Measurements from ENCODE around the gene RTKN. TPM values are rescaled to one million over a fixed set of nuclear protein-coding genes. Genes with fewer than 3 reads are reported as not detected.

The RTKN gene
- total and polyA plus RNA-seq, 2 of the 13 experiments (the other 11 are each of a cell fraction or from before 2014, with no cell fraction given), result 159 to 166 TPM

- peak; percentile 28; the same call in 1 of the 2 replicates for TF ChIP-seq GLI4 (CRISPR knock-in tag; IDR thresholded peaks at IDR 0.05; ENCODE audit: borderline replicate concordance)
- peak; percentile 97 for TF ChIP-seq HINFP (CRISPR knock-in tag; IDR thresholded peaks at IDR 0.05; ENCODE audit: low read depth)
- TF ChIP-seq RBM22 (optimal IDR thresholded peaks at IDR 0.05; ENCODE audit: low read length), result no peak
- no peak for TF ChIP-seq ZNF224 (CRISPR knock-in tag; IDR thresholded peaks at IDR 0.05)
- no peak for TF ChIP-seq HBP1 (CRISPR knock-in tag; IDR thresholded peaks at IDR 0.05; ENCODE audit: low read depth)
- no peak for TF ChIP-seq NR2F6 (IDR thresholded peaks at IDR 0.05)
- no peak for TF ChIP-seq NR2F6 (CRISPR knock-in tag; IDR thresholded peaks at IDR 0.05)
- TF ChIP-seq, protein P1, sequence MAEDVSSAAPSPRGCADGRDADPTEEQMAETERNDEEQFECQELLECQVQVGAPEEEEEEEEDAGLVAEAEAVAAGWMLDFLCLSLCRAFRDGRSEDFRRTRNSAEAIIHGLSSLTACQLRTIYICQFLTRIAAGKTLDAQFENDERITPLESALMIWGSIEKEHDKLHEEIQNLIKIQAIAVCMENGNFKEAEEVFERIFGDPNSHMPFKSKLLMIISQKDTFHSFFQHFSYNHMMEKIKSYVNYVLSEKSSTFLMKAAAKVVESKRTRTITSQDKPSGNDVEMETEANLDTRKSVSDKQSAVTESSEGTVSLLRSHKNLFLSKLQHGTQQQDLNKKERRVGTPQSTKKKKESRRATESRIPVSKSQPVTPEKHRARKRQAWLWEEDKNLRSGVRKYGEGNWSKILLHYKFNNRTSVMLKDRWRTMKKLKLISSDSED (CRISPR knock-in tag; IDR thresholded peaks at IDR 0.05), result no peak
- no peak for TF ChIP-seq ZNF616 (CRISPR knock-in tag; IDR thresholded peaks at IDR 0.05; ENCODE audit: low read depth)
- no peak for TF ChIP-seq SNRNP70 (IDR thresholded peaks at IDR 0.05; ENCODE audit: low read depth, low read length)
- no peak for TF ChIP-seq GFI1 (CRISPR knock-in tag; IDR thresholded peaks at IDR 0.05; ENCODE audit: borderline replicate concordance)
- TF ChIP-seq, protein P2, sequence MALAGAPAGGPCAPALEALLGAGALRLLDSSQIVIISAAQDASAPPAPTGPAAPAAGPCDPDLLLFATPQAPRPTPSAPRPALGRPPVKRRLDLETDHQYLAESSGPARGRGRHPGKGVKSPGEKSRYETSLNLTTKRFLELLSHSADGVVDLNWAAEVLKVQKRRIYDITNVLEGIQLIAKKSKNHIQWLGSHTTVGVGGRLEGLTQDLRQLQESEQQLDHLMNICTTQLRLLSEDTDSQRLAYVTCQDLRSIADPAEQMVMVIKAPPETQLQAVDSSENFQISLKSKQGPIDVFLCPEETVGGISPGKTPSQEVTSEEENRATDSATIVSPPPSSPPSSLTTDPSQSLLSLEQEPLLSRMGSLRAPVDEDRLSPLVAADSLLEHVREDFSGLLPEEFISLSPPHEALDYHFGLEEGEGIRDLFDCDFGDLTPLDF (CRISPR knock-in tag; IDR thresholded peaks at IDR 0.05), result no peak
- peak; percentile 72 for TF ChIP-seq ZNF800 (CRISPR knock-in tag; IDR thresholded peaks at IDR 0.05)
- TF ChIP-seq ASH2L (IDR thresholded peaks at IDR 0.05; ENCODE audit: insufficient read length, low read depth, low read length), result peak; percentile 88
- TF ChIP-seq ZNF768 (CRISPR knock-in tag; IDR thresholded peaks at IDR 0.05), result peak; percentile 68
- no peak for TF ChIP-seq CENPT (CRISPR knock-in tag; IDR thresholded peaks at IDR 0.05; ENCODE audit: low read depth)
- no peak; the same call in none of the 2 replicates for TF ChIP-seq TAF1 (CRISPR knock-in tag; IDR thresholded peaks at IDR 0.05)
- no peak for TF ChIP-seq NFYB (CRISPR knock-in tag; IDR thresholded peaks at IDR 0.05)
- TF ChIP-seq MAF1 (CRISPR knock-in tag; IDR thresholded peaks at IDR 0.05; ENCODE audit: borderline replicate concordance), result peak; percentile 52; the same call in 1 of the 2 replicates
- TF ChIP-seq ZEB1 (IDR thresholded peaks at IDR 0.05; ENCODE audit: insufficient replicate concordance, low read depth), result peak; percentile 93
- TF ChIP-seq SRF (IDR thresholded peaks at IDR 0.05; ENCODE audit: low read depth, low read length), result no peak
Observed at GRCh38 chr2:74457549-74458131, 15.9 kb upstream of the RTKN start (continued).
